MM.1S (cell line): ENCODE results near the gene SENP7.

Source experiments
- DNase-seq: peaks from one replicate; pipeline ENCODE4 v3.0.0-alpha.2; 2015
- H2AFZ ChIP-seq: fragments of 300-600 bp; sonication (generic); 2 replicates; pipeline ENCODE4 v1.6.0; 2016; ENCODE audit warnings: antibody characterized with exemption, low read length
- H3F3A ChIP-seq: fragments of 300-600 bp; sonication (generic); 2 replicates; pipeline ENCODE4 v1.6.1; 2016; ENCODE audit warnings: mild to moderate bottlenecking, antibody characterized with exemption, low read length, moderate library complexity, mixed read lengths; ENCODE audit not compliant: insufficient read depth
- H3K27ac ChIP-seq: fragments of 300-600 bp; sonication (generic); 2 replicates; pipeline ENCODE4 v1.5.1; 2016; ENCODE audit warnings: mild to moderate bottlenecking, low read length
- H3K27me3 ChIP-seq: fragments of 300-600 bp; sonication (generic); replicated peaks from 2 replicates; pipeline ENCODE4 v1.6.0; 2016; ENCODE audit warnings: low read length; ENCODE audit not compliant: insufficient read depth
- H3K36me3 ChIP-seq: fragments of 300-600 bp; sonication (generic); replicated peaks from 2 replicates; pipeline ENCODE4 v1.6.1; 2016; ENCODE audit warnings: mild to moderate bottlenecking, low read length, mixed read lengths; ENCODE audit not compliant: insufficient read depth
- H3K4me1 ChIP-seq: fragments of 300-600 bp; sonication (generic); 2 replicates; pipeline ENCODE4 v1.6.1; 2016; ENCODE audit warnings: low read length, mixed read lengths
- H3K4me2 ChIP-seq: fragments of 300-600 bp; sonication (generic); 2 replicates; pipeline ENCODE4 v1.6.0; 2016; ENCODE audit warnings: low read depth, low read length
- H3K4me3 ChIP-seq: fragments of 300-600 bp; sonication (generic); 2 replicates; pipeline ENCODE4 v1.5.1; 2016; ENCODE audit warnings: low read length, mixed read lengths
- H3K79me2 ChIP-seq: fragments of 300-600 bp; sonication (generic); 2 replicates; pipeline ENCODE4 v1.6.1; 2016; ENCODE audit warnings: mixed run types, low read length, mixed read lengths
- H3K9ac ChIP-seq: fragments of 300-600 bp; sonication (generic); 2 replicates; pipeline ENCODE4 v1.6.1; 2016; ENCODE audit warnings: low read length, mixed read lengths
- H3K9me2 ChIP-seq: fragments of 300-600 bp; sonication (generic); replicated peaks from 2 replicates; pipeline ENCODE4 v1.6.1; 2016; ENCODE audit warnings: mild to moderate bottlenecking, low read length, mixed read lengths; ENCODE audit not compliant: insufficient read depth
- H3K9me3 ChIP-seq: fragments of 300-600 bp; sonication (generic); replicated peaks from 2 replicates; pipeline ENCODE4 v1.6.1; 2016; ENCODE audit warnings: mild to moderate bottlenecking, low read length, mixed read lengths; ENCODE audit not compliant: insufficient read depth
- H4K20me1 ChIP-seq: fragments of 300-600 bp; sonication (generic); 2 replicates; pipeline ENCODE4 v1.6.1; 2016; ENCODE audit warnings: mild to moderate bottlenecking, low read length, moderate library complexity, mixed read lengths; ENCODE audit not compliant: insufficient read depth
- CTCF ChIP-seq: fragments of 300-600 bp; sonication (generic); IDR thresholded peaks from 2 replicates; pipeline ENCODE4 v1.5.1; 2016; ENCODE audit warnings: antibody characterized with exemption, low read length, mixed read lengths
- EZH2 ChIP-seq: fragments of 300-600 bp; sonication (generic); optimal IDR thresholded peaks from 2 replicates; pipeline ENCODE3; 2017; ENCODE audit warnings: low read depth, mild to moderate bottlenecking, antibody characterized with exemption, low read length, mixed read lengths
- EZH2phosphoT487 ChIP-seq: fragments of 300-600 bp; sonication (generic); IDR thresholded peaks from 2 replicates; pipeline ENCODE4 v1.6.1; 2018; ENCODE audit warnings: antibody characterized with exemption, low read length

The SENP7 gene

GRCh38 chr3:101375586-101375985 is 137.4 kb downstream of the SENP7 start:
- Histone ChIP-seq H3K9me2 (no peaks in the 10 kb centered on the region), H2AFZ (no peak overlapping the region), H3K4me3 (no peak overlapping the region), H4K20me1 (no peaks in the 10 kb centered on the region), H3K4me2 (no peak overlapping the region), H3K9me3 (no peaks in the 10 kb centered on the region), H3F3A (peaks cover 20% of the 10 kb centered on the region), H3K27ac (no peak overlapping the region), H3K79me2 (0 out of 2 replicates have a peak, but pooled peaks cover 6% of the 10 kb centered on the region), H3K9ac (no peak overlapping the region), H3K4me1 (peaks cover 34% of the 10 kb centered on the region), H3K27me3 (no peaks in the 10 kb centered on the region; the same call in 1 of the 2 replicates), H3K36me3 (no peaks in the 10 kb centered on the region)
- TF ChIP-seq CTCF (no peak), EZH2 (no peak), EZH2phosphoT487 (no peak)
- DNase-seq, result no peak

GRCh38 chr3:101362406-101362805 is 150.6 kb downstream of the SENP7 start:
- Histone ChIP-seq H3K9me2 (no peaks in the 10 kb centered on the region), H3K9me3 (no peaks in the 10 kb centered on the region), H3K36me3 (no peaks in the 10 kb centered on the region), H3K4me3 (no peak overlapping the region), H3K27me3 (no peaks in the 10 kb centered on the region), H3K4me1 (no peaks in the 10 kb centered on the region), H2AFZ (no peak overlapping the region), H3F3A (no peaks in the 10 kb centered on the region), H3K27ac (no peak overlapping the region), H4K20me1 (no peaks in the 10 kb centered on the region), H3K79me2 (no peaks in the 10 kb centered on the region), H3K9ac (no peak overlapping the region), H3K4me2 (no peak overlapping the region)
- DNase-seq, result no peak
- TF ChIP-seq CTCF (no peak), EZH2phosphoT487 (no peak), EZH2 (no peak)

- H3K9me2 ChIP-seq, result no peaks in the 10 kb centered on the region
- peak overlapping the region; percentile 48; the same call in 1 of the 2 replicates for H3K27ac ChIP-seq
- DNase-seq, result peak; percentile 89
- H3K4me1 ChIP-seq, result peaks cover 24% of the 10 kb centered on the region; the same call in 1 of the 2 replicates
- peak overlapping the region; percentile 14; the same call in 1 of the 2 replicates for H3K4me3 ChIP-seq
- H3F3A ChIP-seq, result peaks cover 6% of the 10 kb centered on the region; the same call in 1 of the 2 replicates
- H3K36me3 ChIP-seq, result no peaks in the 10 kb centered on the region
- TF ChIP-seq EZH2phosphoT487, result no peak
- no peak for TF ChIP-seq CTCF
- no peak for TF ChIP-seq EZH2
- H3K27me3 ChIP-seq, result no peaks in the 10 kb centered on the region
- no peaks in the 10 kb centered on the region for H3K79me2 ChIP-seq
- no peaks in the 10 kb centered on the region for H3K9me3 ChIP-seq
- H3K4me2 ChIP-seq, result peak overlapping the region; percentile 58
- no peak overlapping the region for H2AFZ ChIP-seq
- H3K9ac ChIP-seq, result peak overlapping the region; percentile 27; the same call in 1 of the 2 replicates
- no peaks in the 10 kb centered on the region for H4K20me1 ChIP-seq
Observed at GRCh38 chr3:101351829-101352228, 161.2 kb downstream of the SENP7 start.
